ENCODE results near the gene RELN. TPM values are rescaled to one million over a fixed set of nuclear protein-coding genes. Genes with fewer than 3 reads are reported as not detected.

The RELN gene
- total RNA-seq, 5 donors from 2014 or later (not counting 1 experiment from before 2014, with no cell fraction given) = 0.20 to 0.50 (median 0.41) TPM; not detected in 2

DNA sequence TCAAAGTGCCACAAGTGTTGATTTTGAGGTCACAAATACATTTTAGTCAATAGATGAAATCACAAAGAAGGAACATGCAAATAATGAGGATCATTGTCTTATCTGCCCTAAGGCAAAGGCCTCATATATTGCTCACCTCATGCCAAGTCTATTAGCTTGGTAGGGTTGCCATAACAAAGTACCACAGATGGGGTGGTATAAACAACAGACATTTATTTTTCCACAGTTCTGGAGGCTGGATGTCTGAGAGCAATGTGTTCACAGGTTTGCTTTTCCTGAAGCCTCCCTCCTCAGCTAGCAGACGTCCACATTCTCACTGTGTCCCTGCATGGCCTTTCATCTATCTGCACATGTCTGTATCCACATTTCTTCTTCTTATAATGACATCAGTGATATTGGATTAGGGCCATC is 59.6 kb downstream of the RELN start:
- ChIA-PET POLR2A (no interaction called here), CTCF (no interaction called here)
- Mint-ChIP-seq H3K4me3 (no peak overlapping the region), H3K4me1 (no peaks in the 10 kb centered on the region), H3K27ac (no peak overlapping the region), H3K27me3 (peaks cover 0 to 12% of the 10 kb centered on the region in 2 donors), H3K9me3 (no peaks in the 10 kb centered on the region), H3K36me3 (no peaks in the 10 kb centered on the region)
- H3K27ac ChIP-seq (ENCODE audit: low read length) = no peak overlapping the region
- DNase-seq (no peak), ATAC-seq (replicated peaks in 1 of 4) (no peak)
- H3K27me3 ChIP-seq (replicated peaks in 1 of 2; ENCODE audit: control insufficient read depth in 2 of 2, extremely low read depth in 1 of 2, insufficient read depth in 2 of 2, low read length in 1 of 2) = peaks cover 0 to 3% of the 10 kb centered on the region in 2 experiments
- H3K36me3 ChIP-seq (ENCODE audit: control insufficient read depth in 2 of 2, extremely low read depth in 1 of 2, insufficient read depth in 1 of 2, low read length in 1 of 2) = no peaks in the 10 kb centered on the region
- H3K4me3 ChIP-seq (ENCODE audit: control insufficient read depth in 1 of 2, extremely low read depth in 1 of 2, low read length in 1 of 2) = no peak overlapping the region
- WGBS (ENCODE audit: insufficient coverage) = no CpG with 5 or more reads among the region's 1 CpG
- no peaks in the 10 kb centered on the region for H3K4me1 ChIP-seq (ENCODE audit: control insufficient read depth in 1 of 2, extremely low read depth in 1 of 2, insufficient read depth in 2 of 2, low read length in 2 of 2)
- no peaks in the 10 kb centered on the region for H3K9me3 ChIP-seq

DNA sequence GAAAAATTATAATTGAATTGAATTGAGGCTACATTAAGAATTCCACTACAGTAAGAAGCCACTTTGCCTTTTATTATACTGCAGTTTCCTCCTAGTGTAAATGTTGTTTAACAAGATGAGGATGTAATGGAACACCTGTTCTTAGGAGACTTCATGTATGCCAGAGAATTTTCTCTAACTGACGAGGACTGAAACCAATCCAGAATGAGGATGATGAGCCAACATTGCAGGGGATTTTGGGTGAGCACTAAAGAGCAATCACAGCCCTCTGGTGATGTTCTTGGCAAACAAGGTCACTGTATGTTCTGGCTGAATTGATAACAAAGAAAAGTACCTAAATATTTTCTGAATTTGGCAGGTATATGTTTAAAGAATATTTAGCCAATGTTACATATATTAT is 60.9 kb downstream of the RELN start:
- H3K27me3 Mint-ChIP-seq = peaks cover 0 to 12% of the 10 kb centered on the region in 2 donors
- no peaks in the 10 kb centered on the region for H3K36me3 ChIP-seq (ENCODE audit: control insufficient read depth in 2 of 2, extremely low read depth in 1 of 2, insufficient read depth in 1 of 2, low read length in 1 of 2)
- POLR2A ChIA-PET = no interaction called here
- CTCF ChIA-PET = no interaction called here
- peaks cover 0 to 2% of the 10 kb centered on the region in 2 experiments for H3K27me3 ChIP-seq (replicated peaks in 1 of 2; ENCODE audit: control insufficient read depth in 2 of 2, extremely low read depth in 1 of 2, insufficient read depth in 2 of 2, low read length in 1 of 2)
- H3K36me3 Mint-ChIP-seq = no peaks in the 10 kb centered on the region
- no peaks in the 10 kb centered on the region for H3K4me1 Mint-ChIP-seq
- H3K4me3 ChIP-seq (ENCODE audit: control insufficient read depth in 1 of 2, extremely low read depth in 1 of 2, low read length in 1 of 2) = no peak overlapping the region
- no peak overlapping the region for H3K27ac Mint-ChIP-seq
- no peaks in the 10 kb centered on the region for H3K9me3 Mint-ChIP-seq
- no peak for ATAC-seq (replicated peaks in 1 of 4)
- no peak overlapping the region for H3K27ac ChIP-seq (ENCODE audit: low read length)
- no peak overlapping the region for H3K4me3 Mint-ChIP-seq
- no peak for DNase-seq
- no peaks in the 10 kb centered on the region for H3K4me1 ChIP-seq (ENCODE audit: control insufficient read depth in 1 of 2, extremely low read depth in 1 of 2, insufficient read depth in 2 of 2, low read length in 2 of 2)
- 80% methylated on average over 1 of the region's 1 CpG for WGBS (ENCODE audit: insufficient coverage)
- no peaks in the 10 kb centered on the region for H3K9me3 ChIP-seq

DNA sequence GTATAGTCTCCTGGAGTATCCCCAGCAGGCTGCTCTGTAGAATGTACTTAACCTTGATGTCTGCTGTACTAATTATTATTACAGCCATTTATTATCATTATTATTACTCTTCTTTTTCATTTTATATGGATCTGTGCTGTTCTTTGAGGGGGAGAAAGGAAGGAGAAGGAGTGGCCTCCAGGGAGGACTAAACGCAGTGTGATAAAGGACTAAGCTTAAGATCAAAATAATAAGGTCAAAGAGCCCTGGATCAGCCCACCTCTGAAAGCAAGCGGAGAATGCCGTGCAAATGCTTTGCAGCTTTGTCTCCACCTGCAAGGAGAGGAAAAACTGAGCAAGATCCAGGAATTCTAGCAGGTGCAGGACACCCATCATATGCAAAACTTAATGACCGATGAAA is 65.3 kb downstream of the RELN start:
- H3K4me1 Mint-ChIP-seq = no peaks in the 10 kb centered on the region
- H3K36me3 ChIP-seq (ENCODE audit: control insufficient read depth in 2 of 2, extremely low read depth in 1 of 2, insufficient read depth in 1 of 2, low read length in 1 of 2) = no peaks in the 10 kb centered on the region
- WGBS (ENCODE audit: insufficient coverage) = 85% methylated on average over 3 of the region's 4 CpGs
- no peak overlapping the region for H3K4me3 ChIP-seq (ENCODE audit: control insufficient read depth in 1 of 2, extremely low read depth in 1 of 2, low read length in 1 of 2)
- no peaks in the 10 kb centered on the region for H3K36me3 Mint-ChIP-seq
- H3K27me3 ChIP-seq (replicated peaks in 1 of 2; ENCODE audit: control insufficient read depth in 2 of 2, extremely low read depth in 1 of 2, insufficient read depth in 2 of 2, low read length in 1 of 2) = no peaks in the 10 kb centered on the region
- no peaks in the 10 kb centered on the region for H3K9me3 ChIP-seq
- H3K4me1 ChIP-seq (ENCODE audit: control insufficient read depth in 1 of 2, extremely low read depth in 1 of 2, insufficient read depth in 2 of 2, low read length in 2 of 2) = no peaks in the 10 kb centered on the region
- H3K9me3 Mint-ChIP-seq = no peaks in the 10 kb centered on the region
- H3K27ac ChIP-seq (ENCODE audit: low read length) = no peak overlapping the region
- no peak overlapping the region for H3K27ac Mint-ChIP-seq
- no peak overlapping the region for H3K4me3 Mint-ChIP-seq
- no peak for DNase-seq
- ChIA-PET POLR2A (no interaction called here), CTCF (interaction anchor here in 1 of 2 donors (0.5 kb wide), 1 partner anchor 22 kb away, joined by 3 read pairs; no protein-coding TSS in a partner anchor)
- no peak for ATAC-seq (replicated peaks in 1 of 4)
- H3K27me3 Mint-ChIP-seq = peaks cover 0 to 14% of the 10 kb centered on the region in 2 donors

DNA sequence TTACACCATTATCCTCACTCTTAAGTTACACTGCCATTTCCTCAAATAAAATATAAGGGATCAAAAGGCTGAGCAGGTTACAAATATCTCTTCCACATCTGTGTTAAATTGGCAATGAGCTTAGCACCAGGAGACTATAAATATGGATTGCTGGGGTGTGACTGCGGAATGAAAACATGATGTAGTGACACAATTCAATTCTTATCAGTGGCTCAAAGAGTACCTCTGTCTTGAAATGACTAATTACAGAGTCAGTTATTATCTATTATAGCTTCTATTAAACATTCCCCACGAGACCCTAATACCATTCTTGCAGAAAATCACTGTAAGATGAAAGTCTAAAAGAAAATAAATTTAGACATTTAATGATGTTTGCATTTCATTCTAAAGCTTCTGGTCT is 67.1 kb downstream of the RELN start:
- CTCF ChIA-PET = no interaction called here
- H3K4me1 ChIP-seq (ENCODE audit: control insufficient read depth in 1 of 2, extremely low read depth in 1 of 2, insufficient read depth in 2 of 2, low read length in 2 of 2) = no peaks in the 10 kb centered on the region
- Mint-ChIP-seq H3K27me3 (peaks cover 5 to 20% of the 10 kb centered on the region in 2 donors), H3K27ac (no peak overlapping the region), H3K9me3 (no peaks in the 10 kb centered on the region), H3K36me3 (no peaks in the 10 kb centered on the region), H3K4me1 (no peaks in the 10 kb centered on the region), H3K4me3 (no peak overlapping the region)
- no peaks in the 10 kb centered on the region for H3K36me3 ChIP-seq (ENCODE audit: control insufficient read depth in 2 of 2, extremely low read depth in 1 of 2, insufficient read depth in 1 of 2, low read length in 1 of 2)
- H3K27ac ChIP-seq (ENCODE audit: low read length) = no peak overlapping the region
- no peaks in the 10 kb centered on the region for H3K9me3 ChIP-seq
- no peak for ATAC-seq (replicated peaks in 1 of 4)
- WGBS (ENCODE audit: insufficient coverage) = no CpG with 5 or more reads among the region's 2 CpGs
- POLR2A ChIA-PET = no interaction called here
- DNase-seq = no peak
- H3K27me3 ChIP-seq (replicated peaks in 1 of 2; ENCODE audit: control insufficient read depth in 2 of 2, extremely low read depth in 1 of 2, insufficient read depth in 2 of 2, low read length in 1 of 2) = no peaks in the 10 kb centered on the region
- H3K4me3 ChIP-seq (ENCODE audit: control insufficient read depth in 1 of 2, extremely low read depth in 1 of 2, low read length in 1 of 2) = no peak overlapping the region

DNA sequence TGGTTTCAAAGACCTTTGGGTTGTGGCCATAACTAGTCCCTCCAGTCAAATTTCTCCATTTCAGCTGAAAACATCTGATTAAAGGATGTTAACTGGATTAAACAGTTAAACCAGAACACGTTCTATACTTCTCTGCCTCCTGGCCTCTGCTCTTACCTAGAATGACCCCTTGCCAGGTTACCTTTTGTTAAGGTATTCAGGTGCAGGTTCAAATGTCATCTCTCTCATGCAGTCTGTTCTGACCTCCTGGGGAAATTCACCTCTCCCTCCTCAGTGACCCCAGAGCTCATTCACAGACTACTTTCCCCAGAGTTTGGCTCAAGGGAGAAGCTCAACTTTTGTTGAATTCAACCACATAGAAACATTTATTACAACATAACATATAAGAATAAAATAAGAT is 67.8 kb downstream of the RELN start:
- no peaks in the 10 kb centered on the region for H3K9me3 ChIP-seq
- no peaks in the 10 kb centered on the region for H3K27me3 ChIP-seq (replicated peaks in 1 of 2; ENCODE audit: control insufficient read depth in 2 of 2, extremely low read depth in 1 of 2, insufficient read depth in 2 of 2, low read length in 1 of 2)
- Mint-ChIP-seq H3K4me3 (no peak overlapping the region), H3K9me3 (no peaks in the 10 kb centered on the region), H3K27me3 (peaks cover 7 to 21% of the 10 kb centered on the region in 2 donors), H3K36me3 (no peaks in the 10 kb centered on the region), H3K27ac (no peak overlapping the region), H3K4me1 (no peaks in the 10 kb centered on the region)
- no peak overlapping the region for H3K27ac ChIP-seq (ENCODE audit: low read length)
- DNase-seq (no peak), ATAC-seq (replicated peaks in 1 of 4) (no peak)
- ChIA-PET CTCF (no interaction called here), POLR2A (no interaction called here)
- no peaks in the 10 kb centered on the region for H3K36me3 ChIP-seq (ENCODE audit: control insufficient read depth in 2 of 2, extremely low read depth in 1 of 2, insufficient read depth in 1 of 2, low read length in 1 of 2)
- H3K4me1 ChIP-seq (ENCODE audit: control insufficient read depth in 1 of 2, extremely low read depth in 1 of 2, insufficient read depth in 2 of 2, low read length in 2 of 2) = no peaks in the 10 kb centered on the region
- no peak overlapping the region for H3K4me3 ChIP-seq (ENCODE audit: control insufficient read depth in 1 of 2, extremely low read depth in 1 of 2, low read length in 1 of 2)
- no CpG with 5 or more reads among the region's 1 CpG for WGBS (ENCODE audit: insufficient coverage)

DNA sequence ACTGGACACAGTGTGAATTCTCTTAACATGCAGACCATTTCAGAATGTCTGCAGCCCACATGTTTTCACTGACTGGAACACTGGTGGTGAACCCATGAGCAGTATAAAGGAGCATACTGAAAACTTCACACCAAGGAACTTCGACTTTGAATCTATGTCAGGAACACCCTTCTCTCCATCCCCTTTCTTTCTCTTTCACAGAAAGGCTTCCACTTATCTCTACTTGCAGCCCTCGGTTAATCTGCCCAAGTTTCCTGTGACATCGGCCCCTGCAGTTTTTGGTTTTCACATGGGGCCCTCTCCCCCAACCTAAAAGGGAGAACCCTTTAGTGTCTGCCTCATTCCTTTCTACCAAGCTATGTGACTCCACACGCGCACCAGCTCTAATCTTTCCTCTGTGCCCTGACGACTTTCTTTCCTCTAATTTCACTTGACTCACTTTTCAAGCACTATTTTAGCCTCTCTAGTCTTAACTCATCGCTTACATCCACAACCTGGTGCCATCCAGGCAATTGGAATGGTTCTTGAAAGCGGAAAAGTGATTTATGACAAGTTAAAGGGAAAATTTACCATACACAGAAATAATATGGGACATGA is 70.1 kb downstream of the RELN start:
- Mint-ChIP-seq H3K4me1 (no peaks in the 10 kb centered on the region), H3K27ac (no peak overlapping the region), H3K9me3 (no peaks in the 10 kb centered on the region), H3K27me3 (peaks cover 7 to 26% of the 10 kb centered on the region in 2 donors), H3K36me3 (no peaks in the 10 kb centered on the region), H3K4me3 (no peak overlapping the region)
- Histone ChIP-seq H3K4me1 (ENCODE audit: control insufficient read depth in 1 of 2, extremely low read depth in 1 of 2, insufficient read depth in 2 of 2, low read length in 2 of 2) (no peaks in the 10 kb centered on the region), H3K27me3 (replicated peaks in 1 of 2; ENCODE audit: control insufficient read depth in 2 of 2, extremely low read depth in 1 of 2, insufficient read depth in 2 of 2, low read length in 1 of 2) (no peaks in the 10 kb centered on the region), H3K4me3 (ENCODE audit: control insufficient read depth in 1 of 2, extremely low read depth in 1 of 2, low read length in 1 of 2) (no peak overlapping the region), H3K9me3 (no peaks in the 10 kb centered on the region), H3K36me3 (ENCODE audit: control insufficient read depth in 2 of 2, extremely low read depth in 1 of 2, insufficient read depth in 1 of 2, low read length in 1 of 2) (no peaks in the 10 kb centered on the region), H3K27ac (ENCODE audit: low read length) (no peak overlapping the region)
- 15% methylated on average over 6 of the region's 8 CpGs for WGBS (ENCODE audit: insufficient coverage)
- CTCF ChIA-PET = no interaction called here
- no peak for DNase-seq
- POLR2A ChIA-PET = no interaction called here
- ATAC-seq (replicated peaks in 1 of 4) = no peak
